Neuronal stem cell (in vitro differentiated cells): ENCODE results near the gene TRMO.

Experiments
- DNase-seq: peaks from one replicate; pipeline ENCODE4 v3.0.0-alpha.2; 2013; ENCODE audit warnings: low spot score
- H2AFZ ChIP-seq: one replicate; pipeline ENCODE4 v1.6.1; 2013; ENCODE audit warnings: mild to moderate bottlenecking, low read length, inconsistent platforms
- H2AK5ac ChIP-seq: 2 replicates; pipeline ENCODE4 v1.6.1; 2013; ENCODE audit warnings: low read depth, mild to moderate bottlenecking, inconsistent platforms, low read length, moderate library complexity, mixed read lengths
- H2BK120ac ChIP-seq: 2 replicates; pipeline ENCODE4 v1.6.1; 2013; ENCODE audit warnings: low read depth, mild to moderate bottlenecking, inconsistent platforms, low read length, moderate library complexity, mixed read lengths
- H2BK12ac ChIP-seq: one replicate; pipeline ENCODE4 v1.6.1; 2013; ENCODE audit warnings: low read length, inconsistent platforms
- H2BK15ac ChIP-seq: 2 replicates; pipeline ENCODE4 v1.6.1; 2013; ENCODE audit warnings: mild to moderate bottlenecking, low read length, inconsistent platforms, mixed read lengths
- H2BK5ac ChIP-seq: one replicate; pipeline ENCODE4 v1.6.1; 2013; ENCODE audit warnings: inconsistent platforms, mild to moderate bottlenecking, low read length, moderate library complexity
- H3K14ac ChIP-seq: one replicate; pipeline ENCODE4 v1.6.1; 2013; ENCODE audit warnings: low read length, inconsistent platforms
- H3K18ac ChIP-seq: 2 replicates; pipeline ENCODE4 v1.6.1; 2013; ENCODE audit warnings: low read length, inconsistent platforms
- H3K23ac ChIP-seq: 2 replicates; pipeline ENCODE4 v1.6.1; 2013; ENCODE audit warnings: low read depth, mild to moderate bottlenecking, mixed read lengths, low read length, inconsistent platforms; ENCODE audit not compliant: poor library complexity
- H3K27ac ChIP-seq: replicated peaks from 3 replicates; pipeline ENCODE4 v1.5.1; 2013; ENCODE audit warnings: low read length, inconsistent platforms
- H3K27me3 ChIP-seq, 3 experiments: 2 replicates each; pipeline ENCODE4 v1.6.1; 2013; ENCODE audit warnings: low read length in 3 of 3, mild to moderate bottlenecking in 2 of 3, inconsistent platforms in 1 of 3, low read depth in 1 of 3, mixed read lengths in 1 of 3, moderate library complexity in 1 of 3; ENCODE audit not compliant: control insufficient read depth in 3 of 3, insufficient read depth in 3 of 3
- H3K36me3 ChIP-seq, 2 donors: replicated peaks in 1 of 2; 2 replicates each; pipeline ENCODE4 v1.6.1; 2013; ENCODE audit warnings: low read length in 2 of 2; ENCODE audit not compliant: control insufficient read depth in 2 of 2, insufficient read depth in 2 of 2
- H3K4ac ChIP-seq: 2 replicates; pipeline ENCODE4 v1.6.1; 2013; ENCODE audit warnings: inconsistent platforms, mild to moderate bottlenecking, low read length, moderate library complexity
- H3K4me1 ChIP-seq, 2 donors: 1 replicate in 1 of 2; 2 replicates in 1 of 2; pipeline ENCODE4 v1.6.1; 2013; ENCODE audit warnings: low read length in 2 of 2, low read depth in 1 of 2; ENCODE audit not compliant: control insufficient read depth in 2 of 2, insufficient read depth in 1 of 2
- H3K4me2 ChIP-seq: one replicate; pipeline ENCODE4 v1.6.1; 2013; ENCODE audit warnings: mild to moderate bottlenecking, low read length, inconsistent platforms; ENCODE audit not compliant: insufficient read depth, poor library complexity, severe bottlenecking
- H3K4me3 ChIP-seq, 2 donors: 2 replicates each; pipeline ENCODE4 v1.5.1; 2013; ENCODE audit warnings: low read length in 2 of 2, mild to moderate bottlenecking in 2 of 2, inconsistent platforms in 1 of 2, moderate library complexity in 1 of 2
- H3K79me1 ChIP-seq: one replicate; pipeline ENCODE4 v1.6.1; 2013; ENCODE audit warnings: low read depth, mild to moderate bottlenecking, inconsistent platforms, low read length, moderate library complexity
- H3K9ac ChIP-seq: one replicate; pipeline ENCODE4 v1.6.1; 2013; ENCODE audit warnings: mild to moderate bottlenecking, low read depth, low read length, inconsistent platforms; ENCODE audit not compliant: poor library complexity
- H3K9me3 ChIP-seq, 2 donors: replicated peaks in 1 of 2; 2 replicates each; pipeline versions ENCODE3 to v1.6.1; 2013; ENCODE audit warnings: low read length in 2 of 2, mild to moderate bottlenecking in 2 of 2, inconsistent platforms in 1 of 2, low read depth in 1 of 2, mixed read lengths in 1 of 2, moderate library complexity in 1 of 2; ENCODE audit not compliant: control insufficient read depth in 2 of 2, insufficient read depth in 1 of 2
- H4K8ac ChIP-seq: one replicate; pipeline ENCODE4 v1.6.1; 2013; ENCODE audit warnings: low read depth, mild to moderate bottlenecking, inconsistent platforms, low read length, moderate library complexity
- H4K91ac ChIP-seq: one replicate; pipeline ENCODE4 v1.6.1; 2013; ENCODE audit warnings: low read length, low read depth, mild to moderate bottlenecking, inconsistent platforms; ENCODE audit not compliant: poor library complexity
- WGBS, 2 donors: extraction: QIAGEN DNeasy Blood & Tissue Kit; methylation state at CpG; one replicate each; pipeline ENCODE4 v1.1.7; 2013; ENCODE audit warnings: missing lambda C conversion rate in 2 of 2, mixed read lengths in 1 of 2; ENCODE audit not compliant: insufficient read length in 2 of 2, insufficient replicate concordance in 1 of 2; ENCODE audit errors: extremely low coverage in 2 of 2; 5-methylcytosine and 5-hydroxymethylcytosine counted together

TRMO gene

GRCh38 chr9:97892421-97892820 is 29.9 kb downstream of the TRMO start:
- Histone ChIP-seq H3K23ac (no peak overlapping the region), H3K79me1 (no peaks in the 10 kb centered on the region), H4K91ac (no peak overlapping the region), H3K4ac (no peak overlapping the region), H3K27ac (no peak overlapping the region), H3K9me3 (peaks cover 5 to 6% of the 10 kb centered on the region in 2 donors), H2BK5ac (no peak overlapping the region), H3K27me3 (peaks cover 0 to 6% (median 0%) of the 10 kb centered on the region in 3 experiments), H3K14ac (no peak overlapping the region), H3K4me1 (peaks cover 2% of the 10 kb centered on the region in 2 donors), H2BK12ac (no peak overlapping the region), H2AK5ac (no peak overlapping the region), H2BK15ac (no peak overlapping the region), H3K36me3 (no peaks in the 10 kb centered on the region), H3K4me3 (no peak overlapping the region), H2BK120ac (no peak overlapping the region), H4K8ac (no peak overlapping the region), H3K4me2 (no peak overlapping the region), H3K9ac (no peak overlapping the region), H3K18ac (no peak overlapping the region), H2AFZ (no peak overlapping the region)
- no peak for DNase-seq
- no CpG with 5 or more reads among the region's 2 CpGs for WGBS, 2 donors

- Histone ChIP-seq H3K4me1 (peaks cover 2% of the 10 kb centered on the region in 2 donors), H4K8ac (no peak overlapping the region), H3K18ac (no peak overlapping the region), H2BK15ac (no peak overlapping the region), H3K14ac (no peak overlapping the region), H4K91ac (no peak overlapping the region), H3K4me2 (no peak overlapping the region), H3K4me3 (no peak overlapping the region), H2BK5ac (no peak overlapping the region), H3K27ac (no peak overlapping the region), H3K9ac (no peak overlapping the region), H2BK120ac (no peak overlapping the region), H2AK5ac (no peak overlapping the region), H2BK12ac (no peak overlapping the region), H3K9me3 (peaks cover 5 to 6% of the 10 kb centered on the region in 2 donors), H3K36me3 (no peaks in the 10 kb centered on the region), H3K27me3 (peaks cover 0 to 6% (median 0%) of the 10 kb centered on the region in 3 experiments), H3K4ac (no peak overlapping the region), H3K23ac (no peak overlapping the region), H3K79me1 (no peaks in the 10 kb centered on the region), H2AFZ (no peak overlapping the region)
- no CpG with 5 or more reads among the region's 5 CpGs for WGBS, 2 donors
- no peak for DNase-seq
Observed at GRCh38 chr9:97891736-97892135, 30.6 kb downstream of the TRMO start.

DNA sequence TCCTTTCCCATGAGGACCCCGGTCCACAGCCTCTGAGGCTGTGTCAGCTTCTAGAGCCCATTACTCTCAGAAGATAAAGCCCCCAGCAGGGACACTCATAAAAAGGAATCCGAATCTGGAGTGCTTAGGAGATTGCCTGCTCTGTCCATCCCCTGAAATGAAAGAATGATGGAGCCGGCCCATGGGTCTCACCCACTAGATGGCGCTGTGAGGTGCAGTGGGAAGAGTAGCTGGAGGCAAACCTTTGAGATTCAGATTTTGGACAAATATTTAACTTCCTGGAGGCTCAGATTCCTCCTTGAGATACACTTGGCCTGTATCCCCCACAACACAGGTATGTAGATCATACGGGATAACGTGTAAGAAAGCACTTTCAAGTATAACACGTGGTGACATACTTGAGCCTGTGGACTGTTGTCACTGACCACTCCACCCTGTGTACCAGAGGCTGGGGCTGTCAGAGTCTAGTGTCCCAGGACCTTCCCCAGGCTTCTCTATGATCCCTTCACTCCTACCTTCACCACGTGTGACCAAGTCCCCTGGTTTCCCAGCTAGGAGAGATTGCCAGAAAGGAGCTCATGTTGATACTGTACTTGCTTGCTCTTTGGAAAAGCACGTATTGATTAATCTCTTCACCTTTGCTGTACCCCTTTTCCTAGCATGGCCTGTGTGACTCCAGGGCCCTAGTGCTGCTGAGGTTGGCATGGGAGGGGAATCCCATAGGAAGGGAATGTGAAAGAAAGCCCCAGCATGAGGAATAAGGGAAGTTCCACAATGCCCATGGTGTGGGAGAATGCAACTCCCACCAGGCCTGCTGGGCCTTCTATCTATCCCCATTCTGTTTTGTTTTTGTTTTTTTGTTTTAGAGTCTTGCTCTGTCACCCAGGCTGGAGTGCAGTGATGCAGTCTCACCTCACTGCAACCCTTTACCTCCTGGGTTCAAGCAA is 32.1 kb downstream of the TRMO start:
- H3K9me3 ChIP-seq, result peaks cover 5 to 6% of the 10 kb centered on the region in 2 donors
- no peak overlapping the region for H2AK5ac ChIP-seq
- H2BK12ac ChIP-seq, result no peak overlapping the region
- no peak overlapping the region for H3K4ac ChIP-seq
- H3K4me2 ChIP-seq, result no peak overlapping the region
- H3K27me3 ChIP-seq, result peaks cover 0 to 6% (median 0%) of the 10 kb centered on the region in 3 experiments
- H2AFZ ChIP-seq, result no peak overlapping the region
- H3K4me3 ChIP-seq, result no peak overlapping the region
- no peak overlapping the region for H2BK5ac ChIP-seq
- no peak overlapping the region for H3K27ac ChIP-seq
- H3K14ac ChIP-seq, result no peak overlapping the region
- no peak overlapping the region for H2BK15ac ChIP-seq
- no peak overlapping the region for H3K18ac ChIP-seq
- DNase-seq, result peak; percentile 9
- no peak overlapping the region for H4K91ac ChIP-seq
- no peak overlapping the region for H3K9ac ChIP-seq
- no peak overlapping the region for H4K8ac ChIP-seq
- H3K79me1 ChIP-seq, result no peaks in the 10 kb centered on the region
- H2BK120ac ChIP-seq, result no peak overlapping the region
- H3K23ac ChIP-seq, result no peak overlapping the region
- H3K36me3 ChIP-seq, result no peaks in the 10 kb centered on the region
- peaks cover 2% of the 10 kb centered on the region in 2 donors for H3K4me1 ChIP-seq
- WGBS, 2 donors, result no CpG with 5 or more reads among the region's 9 CpGs

GRCh38 chr9:97880336-97880735 is 42.0 kb downstream of the TRMO start:
- no peak overlapping the region for H3K4me2 ChIP-seq
- H3K23ac ChIP-seq, result no peak overlapping the region
- no peak overlapping the region for H3K18ac ChIP-seq
- no peak overlapping the region for H2AK5ac ChIP-seq
- peaks cover 0 to 11% (median 0%) of the 10 kb centered on the region in 3 experiments for H3K27me3 ChIP-seq
- no peak overlapping the region for H2AFZ ChIP-seq
- DNase-seq, result no peak
- no peak overlapping the region for H3K9ac ChIP-seq
- H3K4ac ChIP-seq, result no peak overlapping the region
- no peaks in the 10 kb centered on the region for H3K4me1 ChIP-seq
- no CpG with 5 or more reads among the region's 4 CpGs for WGBS, 2 donors
- no peak overlapping the region for H3K27ac ChIP-seq
- no peak overlapping the region for H2BK12ac ChIP-seq
- H3K4me3 ChIP-seq, result no peak overlapping the region
- no peak overlapping the region for H3K14ac ChIP-seq
- no peak overlapping the region for H2BK120ac ChIP-seq
- H4K8ac ChIP-seq, result no peak overlapping the region
- H3K36me3 ChIP-seq, result no peaks in the 10 kb centered on the region
- no peak overlapping the region for H2BK5ac ChIP-seq
- no peak overlapping the region for H4K91ac ChIP-seq
- no peaks in the 10 kb centered on the region for H3K9me3 ChIP-seq
- H3K79me1 ChIP-seq, result no peaks in the 10 kb centered on the region
- H2BK15ac ChIP-seq, result no peak overlapping the region
